Stimulated activated CD8-positive, alpha-beta memory T cell treated with anti-CD3 and anti-CD28 coated beads, Interleukin-7, amount 100 ng/mL, for 24 hours (primary cell): Measurements from ENCODE around the gene SRPK3.

Experiments
- DNase-seq: peaks from one replicate; pipeline ENCODE4 v3.0.0-alpha.2; 2020; ENCODE audit warnings: low read depth

Gene SRPK3

DNA sequence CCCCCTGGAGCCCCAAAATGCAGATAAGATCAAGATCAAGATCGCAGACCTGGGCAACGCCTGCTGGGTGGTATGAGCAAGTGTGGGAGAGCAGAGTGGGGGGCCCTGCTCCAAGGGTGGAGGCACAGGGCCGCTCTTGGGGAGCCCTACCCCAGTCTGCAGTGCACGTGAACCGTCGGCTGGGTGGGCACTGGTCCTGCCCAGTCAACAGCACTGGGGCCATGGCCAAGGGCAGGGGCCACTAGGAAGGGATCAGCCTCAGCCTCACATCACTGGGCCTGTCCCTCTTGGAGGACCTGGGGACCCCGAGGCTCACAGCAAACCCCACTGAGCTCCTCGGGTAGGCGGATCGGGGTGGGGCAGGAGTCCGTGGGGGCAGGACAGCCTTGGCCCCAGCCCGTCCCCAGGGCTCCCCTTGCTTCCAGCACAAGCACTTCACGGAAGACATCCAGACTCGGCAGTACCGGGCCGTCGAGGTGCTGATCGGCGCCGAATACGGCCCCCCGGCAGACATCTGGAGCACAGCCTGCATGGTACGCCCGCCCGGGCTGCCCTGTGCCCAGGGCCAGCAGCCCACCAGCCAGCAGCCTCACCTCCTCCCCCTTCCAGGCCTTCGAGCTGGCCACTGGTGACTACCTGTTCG is 3.6 kb downstream of the SRPK3 start:
- no peak for DNase-seq

DNA sequence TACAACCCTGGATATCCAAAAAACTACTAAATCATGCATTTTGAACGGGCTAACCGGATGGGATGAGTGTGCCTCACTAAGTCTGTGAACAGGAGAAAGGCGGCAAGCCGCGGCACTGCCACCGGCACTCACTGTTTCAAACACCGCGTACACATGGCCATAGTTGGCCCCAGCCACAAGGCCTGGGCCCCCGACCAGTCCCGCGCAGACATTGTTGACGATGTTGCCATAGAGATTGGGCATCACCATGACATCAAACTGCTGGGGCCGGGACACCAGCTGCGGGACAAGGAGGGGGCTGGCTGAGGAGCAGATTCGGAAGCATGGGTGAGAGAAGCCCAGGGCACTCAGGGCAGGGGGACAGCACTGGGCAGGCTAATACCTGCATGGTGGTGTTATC is 5.8 kb downstream of the SRPK3 start:
- DNase-seq = no peak

DNA sequence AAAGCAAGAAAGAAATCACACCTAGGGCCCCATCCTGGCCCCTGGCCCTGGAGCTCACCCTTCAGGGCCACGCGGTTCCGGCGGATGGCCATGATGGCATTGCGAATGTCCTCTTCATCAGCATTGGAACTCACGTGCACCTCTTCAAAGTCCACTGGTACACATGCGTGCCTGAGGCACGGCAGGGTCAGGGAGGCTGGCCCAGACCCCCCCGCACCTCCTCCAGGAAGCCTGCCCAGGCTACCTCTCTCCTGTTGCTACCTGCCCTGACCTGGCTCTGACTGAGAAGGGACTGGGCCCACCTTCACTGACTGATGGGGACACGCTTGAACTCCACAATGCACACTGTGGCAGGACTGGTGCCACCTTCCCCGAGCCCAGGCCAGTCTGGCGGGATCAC is 8.8 kb downstream of the SRPK3 start:
- DNase-seq = no peak

DNA sequence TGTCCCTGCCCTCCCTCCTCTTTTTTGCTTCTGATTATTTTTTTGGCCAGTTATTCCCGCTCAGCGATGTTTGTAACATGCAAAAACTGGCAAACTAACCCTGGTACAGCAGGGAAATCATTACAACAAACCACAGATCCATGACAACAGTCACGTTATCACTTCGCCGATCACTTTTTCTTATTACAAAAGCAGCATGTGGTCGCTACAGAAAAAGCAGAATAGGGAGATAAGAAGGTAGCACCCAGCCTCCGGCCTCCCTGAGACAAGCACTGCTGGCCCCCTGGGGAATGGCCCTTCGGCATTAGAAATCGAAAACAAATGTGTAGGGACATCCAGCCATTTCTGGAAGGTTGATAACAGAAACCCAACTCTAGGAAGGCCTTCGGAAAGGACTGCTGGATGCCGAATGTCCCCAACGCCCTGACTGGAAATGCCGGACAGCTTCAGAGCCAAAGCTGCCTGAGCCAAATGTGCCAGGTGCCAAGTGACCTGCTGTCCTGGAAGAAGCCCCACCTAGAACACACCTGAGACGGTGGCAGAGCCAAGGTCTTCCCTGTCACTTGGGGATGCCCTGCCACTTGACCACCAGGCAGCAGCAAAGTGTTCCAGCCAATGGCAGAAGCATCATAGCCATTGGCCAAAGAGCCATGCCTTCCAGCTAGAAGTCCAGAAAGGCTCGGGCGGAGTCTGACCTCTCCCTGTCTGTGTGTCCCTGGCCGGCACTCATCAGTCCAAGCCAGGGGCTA is 10.4 kb downstream of the SRPK3 start:
- DNase-seq = no peak

DNA sequence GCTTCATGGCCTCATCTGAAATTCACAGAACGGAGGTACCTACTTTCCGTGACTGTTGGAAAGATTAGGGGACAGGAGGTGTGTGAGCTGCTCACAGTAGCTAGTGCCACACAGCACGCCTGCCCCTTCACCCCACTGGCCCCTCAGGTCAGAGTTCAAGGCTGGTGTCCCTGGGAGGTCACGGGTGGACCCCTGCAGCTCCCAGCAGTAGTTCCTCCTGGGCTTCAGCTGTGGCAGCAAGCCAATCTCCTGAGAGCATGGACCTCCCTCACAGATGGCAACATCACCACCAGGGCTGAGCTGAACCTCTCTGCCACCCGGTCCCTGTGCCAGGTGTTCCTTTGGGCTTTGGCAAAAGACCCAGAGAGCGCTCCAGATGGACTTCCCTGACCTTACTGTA is 11.5 kb downstream of the SRPK3 start:
- DNase-seq = no peak

DNA sequence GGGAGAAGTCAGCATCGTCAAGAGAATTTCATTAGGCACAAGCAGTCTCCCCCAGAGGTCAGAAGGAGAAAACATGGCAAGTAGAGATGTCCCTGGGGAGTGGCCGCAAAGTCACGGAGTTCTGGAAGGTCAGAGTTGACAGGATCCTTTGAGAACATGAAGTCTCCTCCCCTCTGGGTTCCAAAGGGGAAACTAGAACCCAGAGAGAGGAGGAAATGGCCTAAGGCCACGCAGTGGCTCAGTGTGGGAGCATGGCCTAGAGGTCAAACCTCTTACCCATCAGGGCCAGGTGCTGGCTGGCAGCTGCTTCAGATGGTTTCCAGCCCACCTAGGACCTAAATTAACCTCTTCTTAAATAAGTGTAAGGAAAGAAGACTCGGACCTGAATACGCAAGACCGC is 12.4 kb downstream of the SRPK3 start:
- DNase-seq = no peak

DNA sequence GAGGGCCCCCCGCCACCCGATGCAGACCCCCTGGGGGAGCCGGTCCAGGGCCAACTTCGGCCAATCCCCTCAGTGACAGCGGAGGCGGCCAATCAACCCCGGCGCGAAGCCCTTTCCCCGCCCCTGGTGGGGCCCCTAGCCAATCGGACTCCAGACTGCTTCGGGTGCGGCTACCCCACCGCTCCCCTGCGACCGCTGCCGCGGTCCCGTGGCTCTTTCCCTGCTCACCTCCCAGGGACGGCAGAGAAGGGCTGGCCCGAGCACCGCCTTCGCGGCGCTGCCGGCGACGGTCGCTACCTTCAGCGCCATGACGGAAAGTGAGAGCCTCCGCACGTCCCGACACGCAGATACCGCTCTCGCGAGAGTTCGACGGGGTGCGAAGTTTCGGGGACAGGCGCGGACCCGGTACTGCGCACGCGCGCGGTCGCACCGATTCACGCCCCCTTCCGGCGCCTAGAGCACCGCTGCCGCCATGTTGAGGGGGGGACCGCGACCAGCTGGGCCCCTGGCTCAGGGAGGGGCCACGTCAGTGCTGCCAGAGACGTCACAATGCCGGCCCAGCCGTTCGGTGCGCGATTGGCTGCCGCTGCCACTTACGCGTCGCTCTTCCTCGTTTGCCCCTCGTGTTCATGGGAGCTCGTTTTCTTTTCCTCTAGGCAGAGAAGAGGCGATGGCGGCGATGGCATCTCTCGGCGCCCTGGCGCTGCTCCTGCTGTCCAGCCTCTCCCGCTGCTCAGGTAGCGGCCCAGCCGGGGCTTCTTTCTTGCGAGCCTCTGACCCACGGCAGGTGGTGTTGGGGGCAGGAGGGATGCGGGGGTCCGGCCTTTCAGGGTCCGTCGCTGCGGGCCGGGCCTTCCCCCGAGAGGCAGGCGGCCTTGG is 13.4 kb downstream of the SRPK3 start, which contains the start of the genes IDH3G and SSR4:
Gene IDH3G (minus strand): TSS at position 358 of the 879 bp plus-strand sequence. CDS start 49 bp downstream, at position 309.
Gene SSR4 (plus strand): TSS at position 651 of the 879 bp plus-strand sequence. CDS start 20 bp downstream, at position 671.
- peak; percentile 79 for DNase-seq

DNA sequence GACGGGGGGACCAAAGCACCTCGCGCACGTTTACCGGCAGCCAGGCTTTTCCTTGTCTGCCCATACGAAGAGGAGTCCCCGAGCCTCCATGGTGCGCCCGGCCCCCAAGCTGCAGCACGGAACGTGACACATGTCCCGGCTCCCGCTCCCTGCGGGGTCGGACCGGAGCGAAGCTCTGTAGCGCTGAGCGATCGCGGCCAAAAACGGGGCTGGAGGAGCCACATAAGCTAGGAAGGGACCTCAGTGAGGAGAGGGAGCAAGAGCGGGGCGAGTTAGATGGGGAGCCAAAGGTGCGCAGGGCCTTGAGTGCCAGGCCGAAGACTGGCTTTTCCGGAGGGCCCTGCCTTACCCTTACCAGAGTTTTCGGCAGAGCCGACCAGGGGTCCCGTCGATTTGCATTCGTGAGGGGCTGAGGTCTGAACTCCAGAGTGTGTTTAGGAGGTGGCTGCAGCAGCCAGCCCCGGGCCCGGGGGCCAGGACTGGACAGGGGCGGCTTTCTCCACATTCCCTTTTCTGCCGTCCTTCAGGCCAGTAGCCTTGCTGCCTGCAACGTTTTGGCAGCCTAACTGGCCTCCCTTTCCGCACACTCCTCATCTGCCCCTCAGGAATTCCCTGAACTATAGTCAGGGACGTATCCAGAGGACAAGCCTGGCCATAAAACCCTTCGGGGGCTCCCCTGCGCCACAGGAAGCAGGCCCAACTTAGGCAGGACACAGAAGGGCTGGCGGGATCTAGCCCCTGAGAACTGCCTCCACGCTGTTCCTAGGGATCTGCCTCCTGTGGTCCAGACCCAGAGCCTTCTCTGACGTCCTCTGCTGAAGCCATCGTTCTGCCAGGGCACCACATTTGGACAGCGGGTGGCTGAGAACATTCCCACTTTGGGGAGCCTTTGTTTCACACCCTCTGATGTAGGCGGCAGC is 14.3 kb downstream of the SRPK3 start:
- peak; percentile 3 for DNase-seq

DNA sequence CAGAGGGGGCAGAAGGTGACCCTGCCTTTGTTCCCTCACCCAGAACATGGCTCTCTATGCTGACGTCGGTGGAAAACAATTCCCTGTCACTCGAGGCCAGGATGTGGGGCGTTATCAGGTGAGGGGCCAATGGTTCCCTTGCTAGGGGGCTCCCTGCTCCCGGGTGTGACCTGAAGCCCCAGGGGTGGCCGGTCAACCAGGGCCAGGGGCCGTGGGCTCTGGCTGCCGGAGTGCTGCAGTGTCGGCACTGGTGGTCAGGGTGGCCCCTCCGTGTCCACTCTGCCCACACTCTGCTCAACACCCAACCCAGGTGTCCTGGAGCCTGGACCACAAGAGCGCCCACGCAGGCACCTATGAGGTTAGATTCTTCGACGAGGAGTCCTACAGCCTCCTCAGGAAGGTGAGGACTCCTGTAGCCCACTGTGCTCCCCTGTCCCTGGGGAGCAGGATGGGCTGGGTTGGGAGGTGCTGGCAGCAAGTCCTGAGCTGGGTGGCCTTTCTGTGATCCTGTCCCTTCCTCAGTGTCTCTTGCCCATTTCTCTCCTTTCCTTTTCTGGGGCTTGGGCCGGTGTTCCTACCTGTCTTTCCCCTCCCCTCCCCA is 16.7 kb downstream of the SRPK3 start:
- DNase-seq = no peak

DNA sequence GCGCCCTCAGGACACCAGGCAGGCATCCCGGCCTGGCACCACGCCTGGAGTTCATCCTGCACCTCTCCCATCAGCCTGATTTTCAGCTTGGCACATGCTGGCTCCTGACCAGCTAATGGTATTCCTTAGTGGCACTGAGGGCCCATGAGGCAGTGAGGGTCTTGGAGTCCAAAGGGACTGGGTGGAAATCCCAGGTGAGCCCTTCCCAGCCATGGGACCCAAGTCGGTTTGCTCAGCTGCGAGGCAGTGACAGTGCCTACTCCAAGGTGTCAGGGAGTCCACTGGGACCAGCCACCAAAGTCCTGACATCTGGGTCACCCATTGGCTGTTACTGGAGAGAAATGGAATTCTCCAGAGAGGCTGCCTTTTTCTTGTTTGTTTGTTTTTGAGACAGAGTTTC is 18.5 kb downstream of the SRPK3 start:
- no peak for DNase-seq

DNA sequence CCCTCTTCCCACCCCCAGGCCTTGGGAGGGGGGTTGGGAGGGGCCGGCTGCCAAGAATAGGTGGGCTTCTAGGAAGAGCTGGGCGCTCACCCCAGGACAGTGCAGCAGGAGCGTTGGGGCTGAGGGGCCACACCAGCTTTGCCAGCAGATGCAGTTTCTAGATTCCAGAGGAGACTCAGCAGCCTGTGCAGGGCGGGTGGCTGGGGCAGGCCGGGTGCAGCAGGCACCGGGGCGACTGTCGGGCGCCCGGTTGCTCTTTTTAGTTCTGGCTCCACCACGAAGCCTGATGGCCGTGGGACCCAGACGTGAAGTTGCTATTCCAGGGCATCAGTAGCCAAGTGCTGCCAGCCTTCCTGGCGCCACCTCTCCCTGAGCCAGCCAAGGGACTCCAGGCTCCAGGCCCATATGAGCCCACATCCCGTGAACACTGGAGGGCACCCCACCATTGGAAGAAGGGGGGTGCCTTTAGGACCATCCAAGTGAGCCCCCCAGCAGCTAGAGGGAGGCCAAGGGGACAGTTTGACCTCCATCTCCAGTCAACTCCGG is 19.4 kb downstream of the SRPK3 start:
- no peak for DNase-seq

DNA sequence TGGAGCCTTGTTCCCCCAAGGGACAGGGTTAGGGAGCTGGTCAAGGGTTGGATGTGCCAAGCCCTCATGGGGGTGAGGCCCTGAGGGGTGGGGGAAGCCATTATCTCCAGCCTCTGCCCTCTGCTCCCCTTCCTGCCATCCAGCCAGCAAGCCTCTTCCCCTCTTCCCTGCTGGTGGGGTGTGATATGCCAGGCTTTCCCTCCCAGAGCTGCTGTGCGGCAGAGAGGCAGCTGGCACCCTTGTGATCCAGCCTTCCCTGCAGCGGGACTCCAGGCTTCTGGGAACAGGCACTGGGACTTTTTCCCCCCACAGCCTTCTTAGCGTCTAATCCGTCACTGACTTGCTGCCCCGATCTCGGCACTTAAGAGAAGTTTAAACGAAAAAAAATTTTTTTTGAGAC is 19.9 kb downstream of the SRPK3 start:
- no peak for DNase-seq

DNA sequence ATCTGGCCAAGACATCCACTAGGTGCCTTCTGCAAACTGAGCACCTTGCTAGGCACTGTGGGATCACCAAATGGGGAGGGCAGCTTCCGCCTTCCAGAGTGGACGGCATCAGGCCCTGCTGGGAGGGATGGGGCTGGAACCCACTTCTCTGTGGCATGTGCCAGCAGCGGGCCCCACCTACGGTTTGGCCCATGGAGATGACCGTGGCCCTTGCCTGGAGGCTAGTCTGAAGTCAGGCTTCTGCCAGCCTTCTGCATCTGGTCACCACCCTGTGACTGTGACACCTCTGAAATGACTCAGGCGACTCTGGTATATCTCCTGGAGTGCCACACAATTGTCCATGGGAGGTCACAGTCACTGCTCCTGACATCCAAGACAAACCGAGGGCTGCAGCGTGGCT is 20.8 kb downstream of the SRPK3 start:
- no peak for DNase-seq

DNA sequence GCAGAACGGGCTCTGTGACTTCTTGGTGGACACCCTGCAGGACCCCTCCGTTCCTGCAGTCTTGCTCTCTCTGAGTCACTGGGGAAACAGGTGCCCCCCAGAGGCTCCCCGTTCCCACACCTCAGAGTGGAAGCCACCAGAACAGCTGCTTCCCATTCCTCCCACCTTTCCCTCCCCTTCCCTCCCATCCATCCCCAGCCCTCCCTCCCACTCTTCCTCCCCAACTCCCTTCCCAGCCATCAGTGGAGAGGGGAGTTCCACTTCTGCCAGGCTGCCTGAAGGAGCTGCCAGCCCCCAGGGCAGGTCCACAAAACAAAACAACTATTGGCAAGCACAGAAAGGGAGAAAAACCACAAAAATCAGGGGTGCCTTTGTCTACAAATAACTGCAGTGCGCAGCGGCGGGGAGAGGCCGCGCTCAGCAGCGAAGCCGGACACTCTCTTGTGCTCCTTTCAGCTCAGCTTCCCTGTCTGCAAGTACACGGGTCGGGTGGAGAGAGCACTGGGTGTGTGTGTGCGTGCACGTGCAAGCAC is 21.7 kb downstream of the SRPK3 start:
- DNase-seq = no peak

DNA sequence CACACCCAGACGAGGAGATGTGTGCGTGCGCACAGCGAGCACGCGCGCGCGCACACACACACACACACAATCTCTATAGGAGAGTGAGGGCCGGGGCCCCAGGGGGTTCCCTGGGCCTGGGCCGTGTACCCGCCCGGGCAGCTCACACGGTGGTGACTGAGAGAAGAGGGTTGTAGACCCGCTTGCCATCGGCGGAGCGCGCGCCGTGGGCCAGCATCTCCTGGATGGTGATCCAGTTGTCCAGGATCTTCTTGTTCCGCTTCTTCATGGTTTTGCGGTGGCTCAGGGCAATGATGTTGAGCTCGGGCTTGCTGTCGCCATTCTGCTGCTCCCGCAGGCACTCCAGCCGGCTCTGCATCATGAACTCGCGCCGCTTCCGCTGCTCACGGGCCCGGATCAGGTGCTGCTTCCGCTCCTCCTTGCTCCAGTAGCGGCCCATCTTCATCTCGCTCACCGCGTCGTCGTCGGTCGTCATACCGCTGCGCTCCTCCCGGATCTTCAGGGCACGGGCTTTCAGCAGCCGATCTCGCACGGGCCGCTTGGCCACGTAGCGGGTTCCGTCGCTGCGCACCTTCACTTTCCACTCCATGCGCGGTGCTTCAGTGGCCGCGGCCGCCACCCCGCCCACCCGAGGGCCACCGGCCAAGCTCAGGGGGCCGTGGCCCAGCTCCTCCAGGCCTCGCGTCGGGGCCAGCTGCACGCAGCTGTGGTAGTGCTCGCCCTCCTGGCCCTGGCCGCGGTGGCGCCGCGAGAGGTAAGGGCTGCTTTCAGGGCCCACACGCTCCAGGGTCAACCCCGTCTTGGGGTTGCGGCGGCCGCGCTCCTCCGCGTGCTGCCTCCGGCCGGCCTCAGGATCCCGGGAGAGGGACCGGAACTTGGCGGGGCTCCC is 22.6 kb downstream of the SRPK3 start:
- DNase-seq = no peak

DNA sequence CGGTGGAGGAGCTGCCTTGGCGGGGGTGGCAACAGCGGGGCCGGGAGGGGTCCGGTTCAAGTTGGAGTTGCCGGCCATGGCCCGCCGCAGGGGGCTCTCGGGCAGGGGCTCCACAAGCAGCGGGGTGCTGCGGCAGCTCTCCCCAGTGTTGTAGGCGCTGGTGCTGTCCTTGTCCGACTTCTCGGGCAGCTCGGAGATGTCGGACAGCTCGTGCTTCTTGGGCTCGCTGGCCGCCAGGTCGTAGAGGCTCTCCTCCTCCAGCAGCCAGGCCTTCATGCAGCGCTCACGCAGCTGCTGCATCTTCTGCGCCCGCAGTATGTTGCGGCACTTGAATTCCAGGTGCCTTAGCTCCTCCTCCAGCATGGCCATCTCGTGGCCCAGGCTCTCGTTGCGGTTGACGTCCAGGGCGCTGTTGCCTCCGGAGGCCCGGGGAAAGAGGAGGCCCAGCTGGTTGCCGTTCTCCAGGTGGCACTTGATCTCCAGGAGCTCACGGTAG is 23.3 kb downstream of the SRPK3 start:
- no peak for DNase-seq

DNA sequence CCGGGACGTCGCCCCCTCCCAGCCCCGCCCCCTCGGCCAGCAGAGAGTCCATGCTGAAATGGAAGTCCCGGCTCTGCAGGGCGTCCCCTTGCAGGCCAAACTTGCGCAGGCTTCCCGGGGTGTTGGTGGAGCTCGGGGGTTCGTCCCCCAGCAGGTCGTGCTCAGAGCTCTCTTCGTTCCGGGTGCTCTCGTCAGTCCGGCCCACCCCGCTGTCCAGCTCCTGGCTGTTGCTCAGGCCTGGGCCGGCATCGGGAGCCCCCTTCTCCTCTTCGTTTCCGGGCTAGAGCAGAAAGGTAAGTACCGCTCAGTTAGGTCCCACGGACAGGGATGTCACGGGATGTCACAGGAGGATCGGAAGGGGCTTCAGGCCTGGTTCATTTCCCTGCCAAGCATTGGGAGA is 23.8 kb downstream of the SRPK3 start:
- no peak for DNase-seq

DNA sequence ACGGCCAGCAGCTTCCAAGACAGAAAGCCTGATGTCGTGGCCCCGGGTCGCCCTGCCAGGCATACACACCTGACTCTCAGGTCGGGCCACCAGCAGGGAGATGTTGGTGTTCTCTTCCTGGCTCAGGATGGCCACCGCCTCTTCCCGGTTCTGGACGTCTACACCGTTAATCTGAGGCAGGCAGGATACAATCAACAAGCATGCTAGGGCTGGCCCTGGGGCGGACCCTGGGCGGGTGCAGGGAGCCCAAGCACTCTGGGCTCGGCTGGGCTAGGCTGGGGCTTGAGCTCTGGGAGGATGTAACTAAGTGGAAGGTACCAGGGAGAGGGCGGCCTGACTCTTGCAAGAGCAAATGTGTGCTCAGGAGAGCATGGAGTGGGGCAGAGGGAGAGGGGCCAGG is 24.6 kb downstream of the SRPK3 start:
- no peak for DNase-seq

DNA sequence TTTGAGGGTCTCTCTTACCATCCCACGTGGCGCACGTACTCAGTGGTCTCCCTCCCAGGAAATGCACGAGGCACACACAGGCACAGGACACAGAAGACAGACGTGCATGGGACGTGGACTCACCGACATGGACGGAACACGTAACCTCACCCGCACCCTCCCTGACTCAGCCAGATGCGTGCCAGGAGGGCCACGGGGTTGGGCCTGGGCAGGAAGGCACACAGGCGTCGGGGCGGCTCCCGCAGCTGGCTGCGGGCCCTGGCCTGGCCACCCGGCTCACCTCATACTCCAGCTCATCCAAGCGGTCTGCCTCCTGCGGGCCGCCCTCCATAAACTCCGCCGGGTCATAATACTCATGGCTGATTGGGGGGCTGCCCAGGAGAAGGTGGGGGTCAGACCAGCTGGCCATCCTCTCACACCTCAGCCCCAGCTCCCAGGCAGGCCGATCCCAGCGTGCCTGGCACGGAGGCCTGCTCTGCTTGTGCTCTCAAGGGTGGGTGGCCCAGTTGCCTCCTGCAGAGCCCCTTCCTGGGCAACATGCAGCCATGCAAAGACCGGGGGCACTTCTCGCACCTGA is 26.2 kb downstream of the SRPK3 start:
- DNase-seq = no peak
